H1 (cell line): Measurements from ENCODE around the gene SLIT3. TPM values are rescaled to one million over a fixed set of nuclear protein-coding genes. Genes with fewer than 3 reads are reported as not detected.

Experiments
- KDM1A ChIP-seq: fragments of 200-600, 300-600 bp; sonication (generic); IDR thresholded peaks from 2 replicates; pipeline ENCODE4 v1.7.1; 2016; ENCODE audit warnings: mild to moderate bottlenecking, low read length, borderline replicate concordance
- POU5F1 ChIP-seq: IDR thresholded peaks from 2 replicates; pipeline ENCODE4 v1.6.1; 2011; ENCODE audit warnings: low read depth, mild to moderate bottlenecking, low read length, moderate library complexity
- TAF7 ChIP-seq: optimal IDR thresholded peaks from 2 replicates; pipeline ENCODE3; 2011; ENCODE audit warnings: low read depth, mild to moderate bottlenecking, inconsistent platforms, low read length, moderate library complexity, borderline replicate concordance
- TCF12 ChIP-seq: IDR thresholded peaks from 2 replicates; pipeline ENCODE4 v1.6.1; 2011; ENCODE audit warnings: low read depth, mild to moderate bottlenecking, low read length
- polyA plus RNA-seq, 7 experiments: library from polyadenylated mRNA; depleted of rRNA in 3 of 7; stranded (reverse) in 5 of 7; unstranded in 2 of 7; fragments of >200 nt in 5 of 7; fragments of 200-250 nt in 2 of 7; gene quantifications; 1 replicate in 5 of 7; 2 replicates in 1 of 7; 4 replicates in 1 of 7; pipeline versions ENCODE4 v1.2.1 to v1.2.3, GENCODE V29; 2011 to 2013; ENCODE audit warnings: missing spikeins in 2 of 7, mixed read lengths in 2 of 7
- total RNA-seq: library from RNA; stranded (reverse); fragmentation: NEBNext Ultra II Directional; extraction: Animal tissue kit (Norgen Biotek cat#: 25700); gene quantifications from 2 replicates; pipeline ENCODE4 v1.2.1, GENCODE V29; 2021
- TF ChIP-seq, protein P1 (sequence below): IDR thresholded peaks from 2 replicates; pipeline ENCODE4 v1.6.1; 2011; ENCODE audit warnings: low read length, improper control_type of control experiment

The SLIT3 gene
- total and polyA plus RNA-seq, 2 of the 8 experiments (the other 6 are each of a cell fraction or from before 2014, with no cell fraction given), result 1.1 to 1.2 TPM

DNA sequence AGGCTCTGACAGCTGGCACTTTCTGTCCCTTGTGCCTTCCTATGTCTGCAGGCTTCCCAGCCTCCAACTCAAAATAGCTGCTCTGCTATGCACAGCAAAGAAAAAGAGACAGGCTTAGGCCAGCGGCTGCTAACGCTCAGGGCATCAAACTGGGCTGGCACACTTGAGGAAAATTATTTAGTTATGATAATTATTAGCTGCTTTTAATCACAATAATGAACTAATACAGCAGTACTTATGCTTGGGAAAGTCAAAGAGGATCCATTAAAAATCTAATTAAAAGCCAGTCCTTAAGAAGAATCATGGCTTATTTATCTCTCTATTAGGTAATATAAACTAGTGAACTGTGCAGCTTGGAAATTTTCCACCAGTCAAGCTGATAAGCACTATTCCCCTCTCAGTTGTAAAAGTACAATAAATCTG, 233.2 kb downstream of the SLIT3 start (continued):
- TF ChIP-seq, protein P1, sequence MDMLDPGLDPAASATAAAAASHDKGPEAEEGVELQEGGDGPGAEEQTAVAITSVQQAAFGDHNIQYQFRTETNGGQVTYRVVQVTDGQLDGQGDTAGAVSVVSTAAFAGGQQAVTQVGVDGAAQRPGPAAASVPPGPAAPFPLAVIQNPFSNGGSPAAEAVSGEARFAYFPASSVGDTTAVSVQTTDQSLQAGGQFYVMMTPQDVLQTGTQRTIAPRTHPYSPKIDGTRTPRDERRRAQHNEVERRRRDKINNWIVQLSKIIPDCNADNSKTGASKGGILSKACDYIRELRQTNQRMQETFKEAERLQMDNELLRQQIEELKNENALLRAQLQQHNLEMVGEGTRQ, result no peak
- TF ChIP-seq POU5F1, result no peak
- TF ChIP-seq TAF7, result no peak
- no peak for TF ChIP-seq KDM1A
- no peak for TF ChIP-seq TCF12
